NCI-H69 (cell line): ENCODE data around the gene COL7A1.

Source experiments
- DNase-seq: peaks from one replicate; lab custom pipeline; 2025; lab: John Stamatoyannopoulos, UW

The COL7A1 gene

GRCh38 chr3:48619541-48620524 lies 24.7 kb upstream of the COL7A1 start:
- DNase-seq = no peak

DNA sequence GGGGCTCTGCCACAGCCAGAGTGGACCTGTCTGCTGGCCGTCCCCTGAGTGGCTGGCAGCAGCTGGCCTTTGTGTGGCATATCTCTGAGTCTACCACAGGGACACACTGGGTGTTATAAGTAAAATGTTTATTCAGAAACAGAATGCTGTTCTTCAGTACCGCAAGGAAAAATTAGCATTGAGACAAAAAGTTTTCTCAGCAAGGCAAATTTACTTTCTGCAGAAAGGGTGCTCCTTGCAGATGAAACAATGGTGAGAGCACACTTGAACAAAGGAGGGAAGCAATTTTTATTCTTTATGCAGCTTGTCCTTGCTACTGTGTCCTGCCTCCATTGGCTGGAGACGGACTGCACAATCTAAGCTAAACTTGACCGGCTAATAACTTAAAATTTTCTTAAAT lies 22.4 kb upstream of the COL7A1 start:
- DNase-seq = no peak

GRCh38 chr3:48614044-48614443 lies 18.9 kb upstream of the COL7A1 start:
- no peak for DNase-seq

- no peak for DNase-seq
These were observed 17.2 kb upstream of the COL7A1 start for GRCh38 chr3:48612309-48612708.

DNA sequence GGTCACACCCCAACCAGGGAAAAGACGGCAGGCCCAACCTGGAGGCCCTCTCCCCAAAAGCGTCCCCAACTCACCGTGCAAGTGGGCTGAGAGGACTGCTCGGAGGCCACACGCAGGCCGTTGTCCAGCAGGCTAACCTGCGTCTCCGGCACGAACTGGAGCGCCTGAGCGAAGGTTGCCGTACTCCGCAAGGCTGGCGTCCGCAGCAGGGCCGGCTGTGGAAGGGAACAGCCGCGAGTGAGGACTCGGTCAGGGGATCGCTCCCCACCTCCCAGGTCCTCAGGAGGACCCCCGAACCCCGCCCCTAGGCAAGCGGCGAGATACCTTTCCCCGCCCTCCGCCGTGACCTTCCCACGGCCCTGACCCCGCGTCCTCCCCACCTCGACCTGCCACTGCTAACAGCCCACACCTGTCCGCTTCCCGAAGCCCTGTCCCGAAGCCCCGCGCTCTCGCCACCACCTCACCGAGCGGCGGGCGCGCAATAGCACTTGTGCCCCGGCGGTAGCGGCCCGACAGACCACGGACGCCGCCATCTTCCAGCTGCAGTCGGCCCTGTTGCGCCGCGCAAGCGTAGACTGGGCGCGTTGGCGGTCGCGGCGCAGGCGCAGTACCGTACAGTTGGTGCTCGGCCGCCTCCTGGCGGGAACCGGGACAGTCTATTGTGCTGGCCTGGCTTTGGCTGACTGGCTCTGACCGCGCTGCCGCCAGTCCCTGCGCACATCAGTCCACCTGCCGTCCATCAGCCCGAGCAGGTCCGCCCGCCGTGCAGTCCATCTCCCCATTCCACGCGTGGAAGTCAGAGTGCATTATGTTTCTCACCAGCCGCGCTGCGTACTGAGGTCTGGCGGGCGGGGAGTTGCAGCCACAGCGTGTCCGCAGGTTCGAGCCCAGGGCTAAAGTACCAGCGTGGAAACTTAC lies 14.2 kb upstream of the COL7A1 start, which contains the start of gene UQCRC1:
Gene UQCRC1, minus strand, starts transcription at position 559 of the 918 bp plus-strand sequence. Its CDS starts 26 bp downstream, at position 533.
- DNase-seq = peak; percentile 90

DNA sequence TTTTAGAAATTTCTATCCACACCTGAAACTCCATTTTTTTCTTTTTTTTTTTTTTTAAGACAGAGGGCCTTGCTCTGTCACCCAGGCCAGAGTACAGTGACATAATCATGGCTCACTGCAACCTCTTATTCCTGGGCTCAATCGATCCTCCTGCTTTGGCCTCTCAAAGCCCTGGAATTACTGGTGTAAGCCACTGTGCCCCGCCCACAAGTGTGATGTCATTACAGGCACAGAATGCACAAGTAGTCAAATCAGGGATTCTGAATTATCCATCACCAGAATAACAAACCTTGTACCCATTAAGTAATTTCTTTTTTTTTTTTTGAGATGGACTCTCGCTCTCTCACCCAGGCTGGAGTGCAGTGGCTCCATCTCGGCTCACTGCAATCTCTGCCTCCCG lies 12.4 kb upstream of the COL7A1 start:
- no peak for DNase-seq

DNA sequence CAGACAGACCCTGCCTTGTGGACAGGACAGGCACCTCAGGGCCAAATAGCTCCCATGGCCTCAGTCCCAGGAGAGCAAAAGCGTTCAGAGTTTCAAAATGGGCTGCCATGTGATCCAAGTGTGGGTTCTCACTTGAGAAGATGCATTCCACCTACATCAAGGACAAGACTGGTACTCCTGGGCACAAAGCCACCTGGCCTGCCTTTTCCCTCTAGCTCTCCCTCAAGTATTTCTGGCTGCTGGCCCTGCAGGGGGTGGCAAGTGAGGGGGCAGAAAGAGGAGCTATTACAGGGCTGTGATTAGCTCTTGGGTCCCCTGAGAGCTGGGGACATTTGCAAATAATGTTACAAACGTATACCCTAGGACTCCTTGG lies 6.5 kb upstream of the COL7A1 start:
- no peak for DNase-seq

DNA sequence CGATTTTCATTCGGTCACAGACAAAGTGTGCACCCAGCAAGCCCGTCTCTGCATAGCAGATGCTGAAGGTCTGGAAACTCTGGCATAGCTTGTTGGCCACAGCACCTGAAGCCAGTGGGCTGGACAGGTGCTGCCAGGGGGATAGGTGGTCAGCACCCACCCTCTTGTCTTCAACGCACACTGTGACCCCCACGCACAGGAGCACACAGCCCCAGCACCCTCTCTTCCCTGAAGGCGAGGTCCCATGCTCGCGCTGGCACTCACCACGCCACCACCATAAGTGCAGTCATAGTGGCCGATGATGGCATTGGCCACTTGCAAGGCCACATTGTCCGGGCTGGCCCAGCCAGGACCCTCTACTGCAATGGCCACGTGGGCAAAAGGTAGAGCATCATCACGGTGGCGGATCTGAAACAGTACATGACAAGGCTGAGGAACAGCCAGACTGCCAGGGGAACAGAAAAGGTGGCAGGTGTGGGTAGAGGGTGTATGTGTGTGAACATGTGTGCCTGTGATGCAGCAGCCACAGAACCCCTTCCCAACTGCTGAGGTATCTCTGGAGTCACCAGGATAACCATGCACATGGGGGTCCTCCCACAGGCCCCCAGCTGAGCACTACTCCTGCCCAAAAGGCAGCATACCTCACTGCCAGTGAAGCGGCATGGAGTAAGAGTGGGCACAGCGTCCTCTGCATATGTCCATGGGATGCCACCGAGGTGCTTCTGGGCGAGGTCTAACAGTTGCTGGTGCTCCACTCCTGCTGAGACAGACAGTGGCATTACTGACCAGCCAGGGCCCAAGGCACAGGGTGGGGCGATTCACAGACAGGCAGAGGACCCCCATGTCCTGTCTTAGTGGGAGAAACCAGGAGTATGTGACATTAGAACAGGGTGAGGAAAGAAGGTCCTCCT lies 5.8 kb upstream of the COL7A1 start:
- DNase-seq = no peak

GRCh38 chr3:48599509-48600285 lies 4.6 kb upstream of the COL7A1 start:
- no peak for DNase-seq

GRCh38 chr3:48599077-48599501 lies 4.0 kb upstream of the COL7A1 start:
- peak; percentile 70 for DNase-seq

GRCh38 chr3:48598323-48599076 lies 3.4 kb upstream of the COL7A1 start:
- DNase-seq = peak; percentile 95

GRCh38 chr3:48597408-48597800 lies 2.3 kb upstream of the COL7A1 start:
- DNase-seq = no peak

- no peak for DNase-seq
These were observed 1.7 kb upstream of the COL7A1 start for GRCh38 chr3:48596676-48597407.

GRCh38 chr3:48596157-48596556 lies 1.0 kb upstream of the COL7A1 start:
- no peak for DNase-seq

DNA sequence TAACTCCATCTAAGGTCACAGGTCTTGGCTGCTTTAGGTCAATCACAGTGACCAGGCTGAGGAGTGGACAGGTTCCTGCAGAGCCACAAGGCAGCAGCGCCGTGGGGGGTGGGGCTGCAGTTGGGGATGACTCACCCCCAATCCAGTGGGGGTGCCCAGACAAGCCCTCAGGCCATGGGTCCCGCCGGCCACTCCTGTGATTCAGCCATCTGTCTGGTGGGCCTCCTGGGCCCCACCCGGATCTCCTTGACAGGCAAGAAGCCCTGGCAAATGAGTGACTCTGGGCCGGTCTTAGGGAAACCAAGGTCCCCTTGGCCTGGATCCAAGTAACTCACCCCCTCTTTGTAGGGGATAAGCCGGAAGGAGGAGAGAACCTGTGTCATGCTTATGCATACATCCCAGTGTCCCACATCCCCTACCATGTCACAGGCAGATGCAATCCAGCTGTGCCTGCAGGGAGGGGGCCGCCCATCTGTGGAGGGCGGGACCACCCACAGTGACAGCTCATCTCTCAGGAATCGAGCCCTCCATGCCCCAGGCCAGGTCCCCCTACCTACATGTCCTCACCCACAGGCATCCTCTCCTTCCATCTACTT lies 495 bp upstream of the COL7A1 start:
- peak; percentile 73 for DNase-seq

DNA sequence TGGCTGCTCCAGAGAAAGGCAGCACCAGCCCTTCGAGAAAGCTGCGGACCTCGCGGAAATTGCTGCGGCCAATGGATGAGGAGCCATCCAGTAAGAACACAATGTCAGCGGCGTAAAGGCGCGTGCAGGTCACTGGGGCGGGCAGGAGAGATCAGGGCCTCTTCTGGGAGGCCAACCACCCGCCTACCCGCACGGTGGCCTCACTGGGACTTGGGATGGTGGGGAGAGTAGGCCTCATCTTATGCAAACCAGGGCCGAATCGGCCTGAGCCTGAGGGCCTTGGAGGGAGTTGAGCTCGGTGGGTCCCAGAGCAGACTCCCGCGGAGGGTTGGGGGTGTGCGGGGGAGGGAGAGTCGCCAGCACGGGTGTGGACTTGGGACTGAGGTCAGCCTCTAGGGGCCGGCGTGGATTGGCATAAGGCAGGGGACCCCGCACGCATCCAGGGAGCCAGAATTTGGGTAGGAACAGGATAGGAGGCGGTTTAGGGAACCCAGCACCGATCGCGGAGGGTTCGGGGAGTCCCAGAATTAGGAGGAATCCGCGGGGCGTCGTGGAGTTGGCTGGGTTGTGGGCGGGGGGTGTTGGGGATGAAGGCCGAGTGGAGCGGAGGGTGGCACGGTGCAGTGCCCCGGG lies 596 bp downstream of the COL7A1 start:
- no peak for DNase-seq

DNA sequence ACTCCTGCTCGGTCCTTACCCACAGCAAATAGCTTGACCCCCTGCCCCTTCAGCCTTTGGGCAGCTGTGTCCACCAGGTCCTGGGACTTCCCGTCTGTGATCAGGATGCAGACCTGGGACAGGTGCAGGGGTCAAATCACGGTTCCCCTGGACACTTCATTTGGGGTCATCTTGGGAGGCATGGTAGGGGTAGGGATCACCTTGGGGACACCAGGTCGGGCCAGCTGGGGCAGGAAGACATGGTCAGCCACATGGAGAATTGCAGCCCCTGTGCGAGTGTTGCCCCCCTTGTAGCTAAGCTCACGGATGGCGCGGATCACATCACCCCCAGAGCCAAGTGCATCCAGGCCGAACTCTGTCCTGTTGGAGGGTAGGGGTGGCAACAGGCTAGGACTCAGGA lies 1.8 kb downstream of the COL7A1 start:
- no peak for DNase-seq

- DNase-seq = no peak
These were observed 2.5 kb downstream of the COL7A1 start for GRCh38 chr3:48592519-48593087.
